Upper lobe of right lung (tissue), 1 donor: ENCODE results near the gene SLC8A3. TPM values are rescaled to one million over a fixed set of nuclear protein-coding genes. Genes with fewer than 3 reads are reported as not detected.

ENCODE experiments used
- ATAC-seq: fragments of 200-7000 bp; cut with Tn5 transposase; one replicate; pipeline ENCODE4 v1.9.1; 2020; ENCODE audit warnings: mild to moderate bottlenecking, moderate library complexity
- DNase-seq: peaks from one replicate; pipeline ENCODE4 v3.0.0-alpha.2; 2020
- H3K27ac ChIP-seq: fragments of 200-600 bp; one replicate; pipeline ENCODE4 v1.8.0; 2022
- H3K27me3 ChIP-seq: fragments of 200-600 bp; one replicate; pipeline ENCODE4 v1.8.0; 2022; ENCODE audit warnings: mild to moderate bottlenecking
- H3K36me3 ChIP-seq: fragments of 200-600 bp; one replicate; pipeline ENCODE4 v1.8.0; 2022
- H3K4me1 ChIP-seq: fragments of 200-600 bp; one replicate; pipeline ENCODE4 v1.8.0; 2022
- H3K4me3 ChIP-seq: fragments of 200-600 bp; one replicate; pipeline ENCODE4 v1.8.0; 2022; ENCODE audit warnings: mild to moderate bottlenecking
- H3K9me3 ChIP-seq: fragments of 200-600 bp; one replicate; pipeline ENCODE4 v1.8.0; 2022
- intact Hi-C: fragments of 100-400 bp; cut with DNase I; formaldehyde crosslinking; loops from one replicate; pipeline ENCODE4 v1.11.0; 2022
- total RNA-seq: library from RNA; stranded (reverse); fragmentation: NEBNext Ultra II Directional; extraction: Animal tissue kit (Norgen Biotek cat#: 25700); gene quantifications from one replicate; pipeline ENCODE4 v1.2.1, GENCODE V29; 2021
- TF ChIP-seq, protein P1 (sequence below): fragments of 200-600 bp; IDR thresholded peaks from one replicate; pipeline ENCODE4 v1.8.0; 2022; ENCODE audit warnings: antibody characterized with exemption
- donor health status: DM: no; HTN: yes; CAD: no; lungs with severe emphysema.

The SLC8A3 gene
- total RNA-seq, 1 donor from 2014 or later, result 1.8 TPM

DNA sequence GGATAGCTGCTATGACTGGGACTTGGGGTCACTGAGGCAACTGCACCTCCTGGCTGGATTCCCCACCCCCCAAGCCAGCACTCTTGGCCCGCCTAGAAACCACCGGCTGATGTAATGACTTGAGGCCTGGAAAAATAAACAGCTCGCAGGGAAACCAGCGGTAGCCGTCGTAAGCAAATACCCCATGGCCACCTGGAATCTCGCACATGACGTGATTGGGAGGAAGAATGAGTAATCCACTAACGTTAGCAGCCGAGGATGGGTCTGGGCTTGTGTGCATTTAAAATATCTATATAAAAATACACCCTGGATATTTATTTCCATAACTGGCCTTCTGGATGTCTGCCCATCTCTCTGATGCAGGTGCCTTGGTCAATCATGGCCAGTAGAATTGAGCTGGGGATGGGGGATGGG lies 189.5 kb downstream of the SLC8A3 start:
- DNase-seq (no peak), ATAC-seq (no peak)
- H3K27me3 ChIP-seq, result peaks cover 10% of the 10 kb centered on the region
- no peaks in the 10 kb centered on the region for H3K9me3 ChIP-seq
- no peaks in the 10 kb centered on the region for H3K36me3 ChIP-seq
- no peak overlapping the region for H3K4me3 ChIP-seq
- intact Hi-C loops, result no loop called here
- no peak overlapping the region for H3K27ac ChIP-seq
- H3K4me1 ChIP-seq, result no peaks in the 10 kb centered on the region
- TF ChIP-seq, protein P1, sequence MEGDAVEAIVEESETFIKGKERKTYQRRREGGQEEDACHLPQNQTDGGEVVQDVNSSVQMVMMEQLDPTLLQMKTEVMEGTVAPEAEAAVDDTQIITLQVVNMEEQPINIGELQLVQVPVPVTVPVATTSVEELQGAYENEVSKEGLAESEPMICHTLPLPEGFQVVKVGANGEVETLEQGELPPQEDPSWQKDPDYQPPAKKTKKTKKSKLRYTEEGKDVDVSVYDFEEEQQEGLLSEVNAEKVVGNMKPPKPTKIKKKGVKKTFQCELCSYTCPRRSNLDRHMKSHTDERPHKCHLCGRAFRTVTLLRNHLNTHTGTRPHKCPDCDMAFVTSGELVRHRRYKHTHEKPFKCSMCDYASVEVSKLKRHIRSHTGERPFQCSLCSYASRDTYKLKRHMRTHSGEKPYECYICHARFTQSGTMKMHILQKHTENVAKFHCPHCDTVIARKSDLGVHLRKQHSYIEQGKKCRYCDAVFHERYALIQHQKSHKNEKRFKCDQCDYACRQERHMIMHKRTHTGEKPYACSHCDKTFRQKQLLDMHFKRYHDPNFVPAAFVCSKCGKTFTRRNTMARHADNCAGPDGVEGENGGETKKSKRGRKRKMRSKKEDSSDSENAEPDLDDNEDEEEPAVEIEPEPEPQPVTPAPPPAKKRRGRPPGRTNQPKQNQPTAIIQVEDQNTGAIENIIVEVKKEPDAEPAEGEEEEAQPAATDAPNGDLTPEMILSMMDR, result no peak

DNA sequence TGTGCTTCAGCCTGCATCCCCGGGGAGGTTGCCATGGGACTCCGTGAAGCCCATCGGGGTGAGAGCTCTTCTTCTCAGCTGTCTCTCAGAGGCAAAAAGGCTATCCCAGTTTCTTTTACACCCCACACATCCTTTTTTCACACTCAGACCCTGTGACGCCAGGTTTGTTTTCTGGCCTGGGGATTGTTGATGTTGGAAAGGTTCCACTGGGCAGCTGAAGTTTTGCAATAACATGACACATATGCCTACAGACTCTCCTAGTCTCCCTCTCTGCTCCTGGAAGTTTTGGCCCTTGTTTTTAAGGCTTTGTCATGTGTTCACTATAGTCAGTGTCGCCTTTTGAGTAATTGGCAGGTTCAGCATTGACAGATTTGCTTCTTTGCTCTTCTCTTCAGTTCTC lies 190.9 kb downstream of the SLC8A3 start:
- no peak overlapping the region for H3K4me3 ChIP-seq
- no peaks in the 10 kb centered on the region for H3K36me3 ChIP-seq
- DNase-seq, result no peak
- TF ChIP-seq, protein P1, result no peak
- intact Hi-C loops, result no loop called here
- H3K27ac ChIP-seq, result no peak overlapping the region
- peak; percentile 36 for ATAC-seq
- H3K9me3 ChIP-seq, result no peaks in the 10 kb centered on the region
- peaks cover 9% of the 10 kb centered on the region for H3K27me3 ChIP-seq
- H3K4me1 ChIP-seq, result no peaks in the 10 kb centered on the region

DNA sequence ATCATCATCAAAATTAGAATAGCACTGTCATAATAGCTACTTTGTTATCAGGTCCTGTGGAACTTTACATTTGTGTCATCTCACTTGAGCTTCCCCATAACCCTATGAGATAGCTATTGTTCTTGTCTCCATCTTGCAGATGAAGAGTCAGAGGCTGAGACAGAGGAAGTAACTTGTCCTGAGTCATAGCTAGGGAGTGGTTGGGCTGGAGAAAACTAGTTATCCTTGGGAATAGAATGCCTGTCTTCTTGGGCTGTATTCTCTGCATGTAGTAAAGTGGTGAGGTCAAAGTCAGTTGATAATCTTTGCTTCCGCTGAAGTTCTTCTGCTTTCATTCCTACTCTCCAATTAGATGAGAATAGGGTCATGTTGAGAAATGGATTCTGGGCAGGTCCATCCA lies 192.5 kb downstream of the SLC8A3 start:
- ATAC-seq, result no peak
- H3K4me3 ChIP-seq, result no peak overlapping the region
- no peak overlapping the region for H3K27ac ChIP-seq
- intact Hi-C loops, result no loop called here
- no peaks in the 10 kb centered on the region for H3K4me1 ChIP-seq
- H3K27me3 ChIP-seq, result no peaks in the 10 kb centered on the region
- TF ChIP-seq, protein P1, result no peak
- DNase-seq, result no peak
- H3K36me3 ChIP-seq, result no peaks in the 10 kb centered on the region
- H3K9me3 ChIP-seq, result no peaks in the 10 kb centered on the region

Other genes with a start within 250 kb of the SLC8A3 start
- 26.0 TPM for gene COX16, start 170.7 kb upstream of the SLC8A3 start, total RNA-seq
- gene SYNJ2BP, start 228.1 kb upstream of the SLC8A3 start, total RNA-seq, result 42.3 TPM